GM19467 (cell line): Measurements from ENCODE around the gene DCUN1D4.
A peak's percentile ranks its signal among the peaks of the same experiment; 100 is the strongest.

Experiments
- ATAC-seq: cut with Tn5 transposase; IDR thresholded peaks from one replicate; pipeline ENCODE4 v1.9.1; 2021; ENCODE audit warnings: mild to moderate bottlenecking, moderate library complexity; ENCODE audit not compliant: unreplicated experiment

Gene DCUN1D4

GRCh38 chr4:51842554-51843308 is at the start of gene DCUN1D4:
TSS of gene DCUN1D4 (plus strand) at chr4:51843153. CDS start at chr4:51843243, 90 bp downstream.
- peak; percentile 94 for ATAC-seq

GRCh38 chr4:51820443-51821234 is 22.3 kb upstream of the DCUN1D4 start:
- no peak for ATAC-seq

- ATAC-seq = no peak
Observed at GRCh38 chr4:51825341-51825740, 17.6 kb upstream of the DCUN1D4 start.

GRCh38 chr4:51830156-51830720 is 12.7 kb upstream of the DCUN1D4 start:
- no peak for ATAC-seq

- peak; percentile 75 for ATAC-seq
Observed at GRCh38 chr4:51831133-51831532, 11.8 kb upstream of the DCUN1D4 start.

GRCh38 chr4:51833236-51833635 is 9.7 kb upstream of the DCUN1D4 start:
- ATAC-seq = no peak

- no peak for ATAC-seq
Observed at GRCh38 chr4:51835079-51835478, 7.9 kb upstream of the DCUN1D4 start.

- no peak for ATAC-seq
Observed at GRCh38 chr4:51835855-51836254, 7.1 kb upstream of the DCUN1D4 start.

- ATAC-seq = no peak
Observed at GRCh38 chr4:51836549-51836948, 6.4 kb upstream of the DCUN1D4 start.

- ATAC-seq = no peak
Observed at GRCh38 chr4:51840781-51841180, 2.2 kb upstream of the DCUN1D4 start.

- ATAC-seq = no peak
Observed at GRCh38 chr4:51842167-51842553, 793 bp upstream of the DCUN1D4 start.

- ATAC-seq = peak; percentile 18
Observed at GRCh38 chr4:51843309-51844152, 578 bp downstream of the DCUN1D4 start.

GRCh38 chr4:51844153-51845054 is 1.5 kb downstream of the DCUN1D4 start:
- peak; percentile 47 for ATAC-seq

GRCh38 chr4:51845055-51845426 is 2.1 kb downstream of the DCUN1D4 start:
- no peak for ATAC-seq

GRCh38 chr4:51845711-51846110 is 2.8 kb downstream of the DCUN1D4 start:
- no peak for ATAC-seq

GRCh38 chr4:51849430-51849829 is 6.5 kb downstream of the DCUN1D4 start:
- no peak for ATAC-seq

- no peak for ATAC-seq
Observed at GRCh38 chr4:51850294-51850693, 7.3 kb downstream of the DCUN1D4 start.

GRCh38 chr4:51851090-51851936 is 8.4 kb downstream of the DCUN1D4 start:
- no peak for ATAC-seq

- no peak for ATAC-seq
Observed at GRCh38 chr4:51851937-51852290, 9.0 kb downstream of the DCUN1D4 start.
